ENCODE measurements around the gene SLC25A24. TPM values are rescaled to one million over a fixed set of nuclear protein-coding genes. Genes with fewer than 3 reads are reported as not detected.
"Not testable (repeated sequence)": the region's sequence is repeated elsewhere in the genome, so short reads cannot be mapped to it uniquely, and the experiment has no call there.

The SLC25A24 gene
- total RNA-seq, 4 donors from 2014 or later: 6.8 to 12.3 (median 9.3) TPM

DNA sequence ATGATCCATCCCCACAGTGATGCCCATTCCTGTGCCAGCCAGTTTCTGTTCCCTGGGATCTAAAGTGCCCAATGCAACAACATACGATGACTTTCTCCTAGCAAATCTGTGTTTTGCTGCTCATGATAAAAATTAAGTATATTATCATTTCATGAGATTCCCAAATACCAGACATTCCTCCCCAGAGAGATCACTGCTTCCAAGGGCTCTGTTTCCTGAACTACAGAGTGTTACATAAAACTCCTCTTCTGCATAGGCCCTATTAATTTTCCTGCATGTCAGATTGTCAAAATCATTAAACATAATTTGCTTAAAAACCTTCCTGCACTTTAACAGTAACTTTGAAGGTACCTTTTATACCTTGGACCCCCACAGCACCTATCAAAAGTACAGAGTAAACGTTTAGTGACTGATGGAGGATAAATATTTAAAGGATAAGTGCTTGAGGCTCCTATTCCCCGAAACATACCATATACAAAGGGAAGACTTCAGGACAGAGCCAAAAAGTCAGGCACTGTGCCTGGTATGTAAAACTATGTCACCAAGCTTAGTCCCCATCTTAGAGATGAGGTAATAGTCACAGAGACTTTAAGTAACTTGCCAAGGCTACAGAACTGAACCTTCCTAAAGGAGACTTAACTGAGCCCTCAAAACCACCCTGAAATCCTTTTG, 50.2 kb downstream of the SLC25A24 start:
- in situ Hi-C loops (cut with MboI; ENCODE audit: low sequenced_read_pairs in 4 of 4): no loop called here
- no peaks in the 10 kb centered on the region for H3K9me3 ChIP-seq
- H3K36me3 ChIP-seq: peaks cover 2 to 81% of the 10 kb centered on the region in 2 donors
- H3K4me3 ChIP-seq: no peak overlapping the region
- ATAC-seq (no peak), DNase-seq (no peak)
- H3K27ac ChIP-seq: no peak overlapping the region
- no peaks in the 10 kb centered on the region for H3K27me3 ChIP-seq
- TF ChIP-seq, protein P1, sequence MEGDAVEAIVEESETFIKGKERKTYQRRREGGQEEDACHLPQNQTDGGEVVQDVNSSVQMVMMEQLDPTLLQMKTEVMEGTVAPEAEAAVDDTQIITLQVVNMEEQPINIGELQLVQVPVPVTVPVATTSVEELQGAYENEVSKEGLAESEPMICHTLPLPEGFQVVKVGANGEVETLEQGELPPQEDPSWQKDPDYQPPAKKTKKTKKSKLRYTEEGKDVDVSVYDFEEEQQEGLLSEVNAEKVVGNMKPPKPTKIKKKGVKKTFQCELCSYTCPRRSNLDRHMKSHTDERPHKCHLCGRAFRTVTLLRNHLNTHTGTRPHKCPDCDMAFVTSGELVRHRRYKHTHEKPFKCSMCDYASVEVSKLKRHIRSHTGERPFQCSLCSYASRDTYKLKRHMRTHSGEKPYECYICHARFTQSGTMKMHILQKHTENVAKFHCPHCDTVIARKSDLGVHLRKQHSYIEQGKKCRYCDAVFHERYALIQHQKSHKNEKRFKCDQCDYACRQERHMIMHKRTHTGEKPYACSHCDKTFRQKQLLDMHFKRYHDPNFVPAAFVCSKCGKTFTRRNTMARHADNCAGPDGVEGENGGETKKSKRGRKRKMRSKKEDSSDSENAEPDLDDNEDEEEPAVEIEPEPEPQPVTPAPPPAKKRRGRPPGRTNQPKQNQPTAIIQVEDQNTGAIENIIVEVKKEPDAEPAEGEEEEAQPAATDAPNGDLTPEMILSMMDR (IDR thresholded peaks at IDR 0.05 in 4 of 5, conservative IDR thresholded peaks at IDR 0.05 in 1 of 5): no peak
- no peak for TF ChIP-seq POLR2A (IDR thresholded peaks at IDR 0.05)
- no peaks in the 10 kb centered on the region for H3K4me1 ChIP-seq
- intact Hi-C loops (cut with DNase I; ENCODE audit: low total_unique reads): no loop called here

DNA sequence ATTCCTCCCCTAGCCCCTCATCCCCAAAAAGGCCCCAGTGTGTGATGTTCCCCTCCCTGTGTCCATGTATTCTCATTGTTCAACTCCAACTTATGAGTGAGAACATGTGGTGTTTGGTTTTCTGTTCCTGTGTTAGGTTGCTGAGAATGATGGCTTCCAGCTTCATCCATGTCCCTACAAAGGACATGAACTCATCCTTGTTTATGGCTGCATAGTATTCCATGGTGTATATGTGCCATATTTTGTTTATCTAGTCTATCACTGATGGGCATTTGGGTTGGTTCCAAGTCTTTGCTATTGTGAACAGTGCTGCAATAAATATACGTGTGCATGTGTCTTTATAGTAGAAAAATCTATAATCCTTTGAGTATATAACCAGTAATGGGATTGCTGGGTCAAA, 55.6 kb downstream of the SLC25A24 start:
- H3K27ac ChIP-seq; H3K4me3 ChIP-seq; intact Hi-C loops (cut with DNase I; ENCODE audit: low total_unique reads); in situ Hi-C loops (cut with MboI; ENCODE audit: low sequenced_read_pairs in 4 of 4); H3K27me3 ChIP-seq; H3K4me1 ChIP-seq; H3K9me3 ChIP-seq; DNase-seq; ATAC-seq: not testable (repeated sequence)
- H3K36me3 ChIP-seq: peaks cover 0 to 68% of the 10 kb centered on the region in 2 donors

DNA sequence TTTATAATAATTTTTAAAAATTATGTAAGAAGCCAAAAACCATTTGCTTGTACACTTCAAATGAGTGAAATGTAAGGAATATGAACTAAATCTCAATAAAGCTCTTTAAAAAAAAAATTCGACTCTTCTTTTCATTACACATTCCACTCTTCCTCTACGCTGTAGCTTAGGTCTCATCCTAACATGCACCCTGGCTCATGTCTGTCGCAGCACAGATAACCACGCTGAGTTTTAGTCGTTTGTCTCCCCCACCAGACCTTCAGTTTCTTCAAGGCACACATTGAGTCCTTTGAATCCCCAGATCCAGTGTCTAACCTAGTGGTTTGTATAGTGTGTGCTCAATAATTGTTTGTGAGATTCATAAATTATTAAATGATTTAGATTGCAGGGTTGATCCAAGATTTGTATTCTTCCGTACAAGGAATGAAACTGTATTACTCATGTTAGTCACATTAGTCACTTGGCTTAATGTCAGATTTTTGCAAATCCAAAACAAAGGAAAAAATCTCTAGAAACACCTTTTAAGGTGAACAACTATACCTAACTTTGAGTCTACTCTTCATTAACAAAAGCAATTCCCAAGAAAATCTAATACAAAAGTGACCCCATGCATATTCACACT, 57.3 kb downstream of the SLC25A24 start:
- Histone ChIP-seq H3K27me3 (no peaks in the 10 kb centered on the region), H3K4me3 (no peak overlapping the region), H3K9me3 (no peaks in the 10 kb centered on the region), H3K27ac (no peak overlapping the region), H3K4me1 (no peaks in the 10 kb centered on the region), H3K36me3 (peaks cover 0 to 66% of the 10 kb centered on the region in 2 donors)
- ATAC-seq (no peak), DNase-seq (no peak)
- in situ Hi-C loops (cut with MboI; ENCODE audit: low sequenced_read_pairs in 4 of 4): no loop called here
- intact Hi-C loops (cut with DNase I; ENCODE audit: low total_unique reads): no loop called here
- no peak for TF ChIP-seq POLR2A (IDR thresholded peaks at IDR 0.05)
- TF ChIP-seq, protein P1 (IDR thresholded peaks at IDR 0.05 in 4 of 5, conservative IDR thresholded peaks at IDR 0.05 in 1 of 5): no peak

DNA sequence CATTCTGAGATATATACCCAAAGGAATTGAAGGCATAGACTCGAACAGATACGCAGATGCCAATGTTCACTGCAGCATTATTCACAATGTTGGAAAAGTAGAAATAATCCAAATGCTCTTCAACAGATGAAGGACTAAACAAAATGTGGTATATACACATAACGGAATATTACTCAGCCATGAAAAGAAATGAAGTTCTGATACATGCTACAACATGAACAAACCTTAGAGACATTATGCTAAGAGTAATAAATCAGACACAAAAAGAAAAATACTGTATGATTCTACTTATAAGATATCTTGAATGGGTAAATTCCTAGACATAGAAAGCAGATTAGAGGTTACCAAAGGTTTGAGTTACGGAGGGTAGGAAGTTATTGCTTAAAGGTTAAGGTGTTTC, 57.9 kb downstream of the SLC25A24 start:
- no peak for DNase-seq
- Histone ChIP-seq H3K9me3 (no peaks in the 10 kb centered on the region), H3K4me1 (no peaks in the 10 kb centered on the region), H3K36me3 (peaks cover 0 to 65% of the 10 kb centered on the region in 2 donors), H3K4me3 (no peak overlapping the region), H3K27me3 (no peaks in the 10 kb centered on the region), H3K27ac (no peak overlapping the region)
- no peak for TF ChIP-seq POLR2A (IDR thresholded peaks at IDR 0.05)
- TF ChIP-seq, protein P1 (IDR thresholded peaks at IDR 0.05 in 4 of 5, conservative IDR thresholded peaks at IDR 0.05 in 1 of 5): no peak
- intact Hi-C loops (cut with DNase I; ENCODE audit: low total_unique reads) (no loop called here), in situ Hi-C loops (cut with MboI; ENCODE audit: low sequenced_read_pairs in 4 of 4) (no loop called here)
- no peak for ATAC-seq

DNA sequence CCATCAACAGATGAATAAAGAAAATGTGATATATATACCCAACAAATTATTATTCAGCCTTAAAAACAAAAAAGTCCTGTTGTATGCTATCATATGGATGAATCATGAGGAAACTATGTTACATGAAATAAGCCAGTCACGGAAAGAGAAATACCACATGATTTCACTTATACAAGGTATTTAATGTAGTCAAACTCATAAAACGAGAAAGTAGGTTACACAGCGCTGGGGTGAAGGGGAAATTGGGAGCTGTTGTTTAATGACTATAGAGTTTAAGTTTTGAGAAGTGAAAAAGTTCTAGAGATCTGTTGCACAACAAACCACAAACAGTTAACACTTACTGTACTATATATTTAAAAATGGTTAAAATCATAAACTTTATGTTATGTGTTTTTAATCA, 58.5 kb downstream of the SLC25A24 start:
- ATAC-seq (no peak), DNase-seq (no peak)
- no peak overlapping the region for H3K4me3 ChIP-seq
- no peak overlapping the region for H3K27ac ChIP-seq
- intact Hi-C loops (cut with DNase I; ENCODE audit: low total_unique reads): no loop called here
- H3K36me3 ChIP-seq: peaks cover 0 to 61% of the 10 kb centered on the region in 2 donors
- no peaks in the 10 kb centered on the region for H3K27me3 ChIP-seq
- TF ChIP-seq POLR2A (IDR thresholded peaks at IDR 0.05): no peak
- no peaks in the 10 kb centered on the region for H3K9me3 ChIP-seq
- in situ Hi-C loops (cut with MboI; ENCODE audit: low sequenced_read_pairs in 4 of 4): no loop called here
- H3K4me1 ChIP-seq: no peaks in the 10 kb centered on the region

Measured in gastrocnemius medialis (tissue), 4 donors.